HL-60 (cell line): ENCODE results near the gene XRCC3.

Experiments
- DNase-seq, 2 experiments: peaks; one replicate each; pipeline ENCODE4 v3.0.0-alpha.2; 2010 to 2020; ENCODE audit warnings: low read depth in 1 of 2, low spot score in 1 of 2
- H3K27ac ChIP-seq: fragments of 250-450 bp; sonication (Bioruptor Pico); replicated peaks from 2 replicates; pipeline ENCODE4 v1.5.1; 2020; ENCODE audit warnings: mild to moderate bottlenecking, moderate library complexity
- H3K27me3 ChIP-seq: fragments of 250-450 bp; sonication (Bioruptor Pico); 2 replicates; pipeline ENCODE4 v1.5.1; 2021; ENCODE audit warnings: mild to moderate bottlenecking, moderate library complexity; ENCODE audit not compliant: insufficient read depth, poor library complexity, severe bottlenecking
- H3K4me3 ChIP-seq: replicated peaks from 2 replicates; pipeline ENCODE4 v1.5.1; 2011; ENCODE audit warnings: mild to moderate bottlenecking, control low read depth, low read length; ENCODE audit not compliant: insufficient read depth
- GABPA ChIP-seq: IDR thresholded peaks from 2 replicates; pipeline ENCODE4 v1.6.1; 2012; ENCODE audit warnings: low read depth
- POLR2AphosphoS5 ChIP-seq: IDR thresholded peaks from 2 replicates; pipeline ENCODE4 v1.6.1; 2012; ENCODE audit warnings: low read depth
- REST ChIP-seq: IDR thresholded peaks from 2 replicates; pipeline ENCODE4 v1.6.1; 2012; ENCODE audit warnings: low read depth; ENCODE audit not compliant: insufficient replicate concordance
- SPI1 ChIP-seq: IDR thresholded peaks from 2 replicates; pipeline ENCODE4 v1.6.1; 2012; ENCODE audit warnings: low read depth, mild to moderate bottlenecking, borderline replicate concordance
- TF ChIP-seq, protein P1 (sequence below): IDR thresholded peaks from one replicate; pipeline ENCODE4 v1.5.1; 2011; ENCODE audit warnings: low read length, control low read depth, inconsistent platforms; ENCODE audit not compliant: insufficient read depth

The XRCC3 gene

DNA sequence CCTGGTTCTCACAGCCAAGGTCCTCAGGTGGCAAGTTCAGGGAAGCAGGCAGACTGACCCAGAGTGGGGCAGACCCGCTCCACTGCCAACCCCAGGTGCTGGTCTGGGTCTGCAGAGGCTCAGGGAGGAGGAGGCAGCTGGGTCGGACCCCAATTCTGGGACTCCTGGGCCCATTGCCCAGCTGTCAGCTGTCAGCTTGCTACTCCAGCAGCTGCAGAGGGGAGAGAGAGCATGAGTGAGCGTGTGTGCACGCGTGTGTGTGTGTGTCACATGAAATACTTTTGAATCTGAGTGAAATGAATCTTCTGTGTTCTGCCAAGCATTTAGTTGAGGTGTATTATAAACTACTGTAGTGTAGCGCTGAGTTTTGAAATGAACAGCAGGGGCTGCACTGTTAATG is 30.8 kb downstream of the XRCC3 start:
- TF ChIP-seq, protein P1, sequence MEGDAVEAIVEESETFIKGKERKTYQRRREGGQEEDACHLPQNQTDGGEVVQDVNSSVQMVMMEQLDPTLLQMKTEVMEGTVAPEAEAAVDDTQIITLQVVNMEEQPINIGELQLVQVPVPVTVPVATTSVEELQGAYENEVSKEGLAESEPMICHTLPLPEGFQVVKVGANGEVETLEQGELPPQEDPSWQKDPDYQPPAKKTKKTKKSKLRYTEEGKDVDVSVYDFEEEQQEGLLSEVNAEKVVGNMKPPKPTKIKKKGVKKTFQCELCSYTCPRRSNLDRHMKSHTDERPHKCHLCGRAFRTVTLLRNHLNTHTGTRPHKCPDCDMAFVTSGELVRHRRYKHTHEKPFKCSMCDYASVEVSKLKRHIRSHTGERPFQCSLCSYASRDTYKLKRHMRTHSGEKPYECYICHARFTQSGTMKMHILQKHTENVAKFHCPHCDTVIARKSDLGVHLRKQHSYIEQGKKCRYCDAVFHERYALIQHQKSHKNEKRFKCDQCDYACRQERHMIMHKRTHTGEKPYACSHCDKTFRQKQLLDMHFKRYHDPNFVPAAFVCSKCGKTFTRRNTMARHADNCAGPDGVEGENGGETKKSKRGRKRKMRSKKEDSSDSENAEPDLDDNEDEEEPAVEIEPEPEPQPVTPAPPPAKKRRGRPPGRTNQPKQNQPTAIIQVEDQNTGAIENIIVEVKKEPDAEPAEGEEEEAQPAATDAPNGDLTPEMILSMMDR = no peak
- TF ChIP-seq POLR2AphosphoS5 (no peak), SPI1 (no peak), GABPA (no peak), REST (no peak)
- no peak for DNase-seq
- H3K27me3 ChIP-seq = no peaks in the 10 kb centered on the region
- H3K27ac ChIP-seq = no peak overlapping the region
- no peak overlapping the region for H3K4me3 ChIP-seq

DNA sequence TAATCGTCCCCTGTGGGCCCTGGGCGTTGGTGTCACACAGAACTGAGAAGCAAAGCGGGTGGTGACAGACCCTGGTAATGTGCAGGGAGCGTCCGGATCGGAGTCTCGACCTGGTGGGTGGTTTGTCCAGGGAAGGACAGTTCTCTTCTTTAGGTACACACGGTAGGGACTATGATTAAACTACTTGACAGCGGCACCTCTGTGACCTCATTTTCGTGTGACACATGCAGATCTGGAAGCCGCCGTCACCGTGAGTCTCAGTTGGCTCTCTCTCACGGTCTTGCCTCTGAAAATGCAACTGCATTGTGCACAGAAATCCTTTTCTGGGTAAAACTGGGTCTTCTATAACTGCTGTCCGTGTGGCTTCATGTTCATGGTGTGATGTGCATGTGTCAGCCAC is 32.1 kb downstream of the XRCC3 start:
- no peak for TF ChIP-seq SPI1
- TF ChIP-seq, protein P1 = no peak
- no peak for TF ChIP-seq REST
- Histone ChIP-seq H3K27ac (no peak overlapping the region), H3K27me3 (no peaks in the 10 kb centered on the region), H3K4me3 (no peak overlapping the region)
- DNase-seq = no peak

- Histone ChIP-seq H3K27ac (no peak overlapping the region), H3K27me3 (no peaks in the 10 kb centered on the region), H3K4me3 (no peak overlapping the region)
- TF ChIP-seq REST (no peak), POLR2AphosphoS5 (no peak), SPI1 (no peak), GABPA (no peak)
- TF ChIP-seq, protein P1 = no peak
- no peak for DNase-seq
Measured at GRCh38 chr14:103680491-103681231, 34.6 kb downstream of the XRCC3 start.
